HG03432 (cell line): ENCODE measurements around the gene SCYGR4.
A peak's percentile ranks its signal among the peaks of the same experiment; 100 is the strongest.

ENCODE experiments used
- ATAC-seq: cut with Tn5 transposase; IDR thresholded peaks from one replicate; pipeline ENCODE4 v1.9.1; 2021; ENCODE audit warnings: mild to moderate bottlenecking, moderate library complexity; ENCODE audit not compliant: unreplicated experiment

Gene SCYGR4

DNA sequence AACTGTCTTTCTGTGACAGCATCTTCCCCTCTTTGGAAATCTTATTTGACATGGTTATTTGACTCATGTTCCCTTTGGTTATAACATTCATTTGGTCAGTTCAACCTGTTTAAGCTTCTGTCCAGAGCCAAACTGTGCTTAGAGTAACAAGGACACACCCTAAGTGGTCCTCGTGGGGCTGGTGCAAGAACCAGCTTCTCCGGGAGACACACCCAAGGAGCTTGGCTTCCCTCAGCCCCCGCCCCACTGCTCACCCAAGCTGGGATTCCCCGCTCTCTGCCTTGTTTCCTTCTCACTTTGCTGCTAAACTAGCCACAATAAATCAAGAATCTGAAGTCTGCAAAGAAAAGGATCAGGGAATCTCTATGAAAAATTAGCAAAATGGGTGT is 4.0 kb upstream of the SCYGR4 start:
- no peak for ATAC-seq

GRCh38 chr2:227614246-227614645 is 3.1 kb upstream of the SCYGR4 start:
- no peak for ATAC-seq

GRCh38 chr2:227614740-227615139 is 2.6 kb upstream of the SCYGR4 start, which contains the start of gene SCYGR3:
Gene SCYGR3 (minus strand): TSS chr2:227614840. CDS start chr2:227614840, 0 bp downstream.
- ATAC-seq, result no peak

DNA sequence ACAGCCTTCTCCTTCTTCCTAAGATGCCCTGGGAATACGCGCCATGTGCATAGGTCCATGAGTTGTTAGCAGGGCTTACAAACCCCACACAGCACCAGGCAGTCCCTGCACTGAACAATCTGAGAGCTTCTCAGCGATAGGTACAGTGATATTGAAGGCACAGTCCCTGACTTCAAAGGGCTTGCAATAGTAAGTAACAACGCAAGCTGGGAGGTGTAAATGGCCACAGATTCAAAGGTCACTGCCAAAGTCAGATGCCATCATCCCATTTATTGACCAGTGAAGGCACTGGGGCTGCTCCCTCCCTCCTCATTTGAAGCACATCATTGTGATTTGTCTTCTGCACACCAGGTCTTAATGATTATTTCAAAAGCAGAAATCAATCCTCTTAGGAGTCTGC is 2.1 kb upstream of the SCYGR4 start:
- ATAC-seq, result no peak

DNA sequence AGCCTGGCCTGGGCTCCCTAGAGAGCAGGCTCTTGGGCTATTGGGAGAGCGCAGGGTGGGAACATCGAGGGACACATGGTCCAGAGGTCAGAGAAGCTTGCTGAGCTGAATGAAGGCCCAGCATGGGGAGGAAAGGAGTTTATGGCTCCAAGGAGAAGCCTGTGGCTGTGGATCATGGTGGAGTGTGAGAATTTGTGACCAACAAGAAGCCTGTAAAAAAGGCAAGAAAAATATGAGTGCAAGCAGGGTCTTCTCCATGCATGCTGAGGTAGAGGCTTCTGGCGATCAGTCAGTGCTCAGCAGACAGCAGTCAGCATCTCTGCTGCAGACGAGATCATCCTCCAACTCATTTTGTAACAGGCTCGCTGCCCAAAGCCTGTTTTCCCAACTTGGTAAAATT is 1.4 kb upstream of the SCYGR4 start:
- ATAC-seq, result no peak

DNA sequence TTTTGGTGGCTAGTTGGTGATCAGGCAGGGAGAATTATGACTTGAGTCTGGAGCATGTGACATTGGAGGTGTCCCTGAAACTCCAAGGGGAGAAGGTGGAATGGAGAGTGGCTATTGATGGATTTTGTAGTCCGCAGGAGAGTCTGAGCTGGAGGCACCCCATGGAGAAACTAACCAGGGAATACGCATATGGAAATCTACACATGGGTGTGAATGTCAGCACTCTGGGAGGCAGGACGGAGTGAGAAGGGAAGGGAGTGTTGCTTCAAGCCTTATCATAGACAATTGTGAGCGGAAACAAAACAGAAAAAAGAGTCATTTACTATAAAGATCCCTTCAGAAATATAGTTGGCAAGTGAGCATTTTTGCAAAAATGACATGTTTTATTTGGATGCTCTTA is 667 bp upstream of the SCYGR4 start:
- no peak for ATAC-seq

DNA sequence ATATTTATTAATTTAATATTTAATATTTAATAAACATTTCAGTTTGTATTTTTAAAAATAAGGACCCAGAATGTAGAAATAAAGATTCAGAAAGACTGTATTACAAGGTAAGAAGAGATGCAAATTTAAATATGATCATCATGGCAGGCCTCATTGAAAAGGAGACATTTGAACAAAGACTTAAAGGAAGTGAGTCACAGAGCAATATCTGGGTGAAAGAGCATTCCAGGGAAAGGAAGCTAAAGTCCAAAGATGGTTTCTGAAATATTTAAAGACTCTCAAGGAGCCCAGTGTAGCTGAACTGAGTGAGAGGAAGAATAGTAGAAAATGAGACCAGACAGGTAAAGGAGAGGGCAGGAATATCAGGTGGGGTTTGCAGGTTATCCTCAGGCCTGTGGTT is 5.9 kb downstream of the SCYGR4 start:
- ATAC-seq, result no peak

DNA sequence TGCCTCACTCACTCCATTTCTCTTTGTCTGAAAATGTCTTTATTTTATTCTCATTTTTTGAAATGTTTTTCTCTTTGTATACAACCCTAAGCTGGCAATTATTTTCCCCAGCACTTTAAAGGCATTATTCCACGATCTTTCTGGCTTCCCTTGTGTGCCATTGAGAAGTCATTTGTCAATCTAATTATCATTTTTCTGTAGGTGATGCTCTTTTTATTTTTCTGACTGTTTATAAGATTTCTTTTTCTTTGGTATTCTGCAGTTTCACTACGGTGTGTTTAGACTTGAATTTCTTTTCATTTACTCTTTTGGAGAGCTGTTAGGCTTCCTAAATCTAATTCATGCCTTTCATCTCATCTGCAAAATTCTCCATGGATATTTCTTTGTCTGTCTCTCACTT is 8.1 kb downstream of the SCYGR4 start:
- ATAC-seq, result no peak

- ATAC-seq, result no peak
These were observed 9.4 kb downstream of the SCYGR4 start for GRCh38 chr2:227626580-227627151.

- peak; percentile 99 for ATAC-seq
These were observed 10.5 kb downstream of the SCYGR4 start for GRCh38 chr2:227627769-227628168.

DNA sequence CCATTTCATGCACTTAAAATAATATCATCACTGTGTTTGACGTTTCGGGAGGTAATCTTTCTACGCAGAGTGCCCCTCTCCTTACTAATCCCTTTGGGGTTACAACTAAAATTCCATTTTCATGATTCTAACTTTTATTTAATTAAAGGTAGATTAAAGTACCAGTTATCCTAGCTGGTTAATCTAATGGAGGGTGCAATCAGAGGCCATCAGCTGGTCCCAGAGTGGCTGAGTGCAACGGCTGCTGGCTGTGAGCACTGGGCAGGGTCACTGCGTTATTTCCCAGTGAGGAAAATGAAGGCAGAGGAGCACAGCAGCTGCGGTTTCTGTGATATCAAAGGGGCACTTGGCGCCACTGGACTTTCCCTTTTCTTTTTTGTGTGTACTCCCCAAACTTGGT is 12.1 kb downstream of the SCYGR4 start:
- ATAC-seq, result no peak

DNA sequence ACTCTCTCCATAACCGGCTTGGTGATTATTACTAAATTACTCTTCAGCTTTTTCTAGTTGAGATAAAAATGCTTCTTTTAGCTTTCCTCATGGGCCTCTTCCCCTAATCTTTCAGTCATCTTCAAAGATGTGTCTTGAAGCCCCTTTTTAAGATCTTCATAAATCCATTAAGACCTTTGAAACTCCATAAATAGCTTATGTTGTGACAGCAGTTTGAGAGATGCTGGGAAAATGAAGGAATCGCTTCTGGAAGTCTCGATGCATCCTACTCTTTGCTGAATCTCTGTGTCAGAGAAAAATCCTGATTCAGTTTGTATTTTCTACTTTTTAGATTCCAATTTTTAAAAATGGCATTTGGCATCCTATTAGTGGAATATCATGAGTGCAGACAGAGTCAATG is 13.0 kb downstream of the SCYGR4 start:
- ATAC-seq, result no peak

DNA sequence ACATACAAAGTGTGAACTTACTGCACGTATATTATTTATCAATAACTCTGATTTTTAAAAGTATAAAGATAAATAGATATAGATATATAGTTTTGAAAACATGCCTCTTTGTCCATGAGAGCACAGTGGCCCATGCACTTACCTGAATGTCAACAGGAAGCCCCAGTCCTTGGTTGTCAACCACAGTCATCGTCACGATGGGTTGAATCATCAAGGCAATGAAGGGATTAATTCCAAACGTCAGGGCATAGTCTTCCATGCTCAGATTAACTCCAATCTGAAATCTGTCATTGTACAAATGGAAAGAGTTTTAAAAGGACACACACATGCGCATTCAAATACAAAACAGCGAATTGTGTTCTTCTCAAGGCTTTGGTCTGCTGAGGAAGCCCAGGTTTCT is 15.5 kb downstream of the SCYGR4 start:
- no peak for ATAC-seq

DNA sequence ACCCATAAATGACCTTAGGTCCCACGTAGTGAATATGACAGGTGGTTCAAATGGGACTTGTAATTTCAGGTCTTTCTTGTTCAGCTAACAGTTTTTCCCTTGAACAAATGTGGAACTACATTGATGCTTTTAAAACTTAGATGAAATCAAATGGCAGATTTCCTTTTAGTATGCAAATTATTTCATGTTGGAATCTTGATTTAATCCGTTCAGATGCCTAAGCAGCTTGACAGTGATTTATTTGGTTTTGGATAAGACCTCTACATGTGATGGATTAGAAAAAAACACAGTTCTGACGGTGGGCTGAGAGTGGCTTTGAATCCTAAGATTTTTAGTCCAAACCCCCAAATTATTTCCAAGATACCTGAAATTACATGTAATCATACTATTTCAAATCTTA is 16.9 kb downstream of the SCYGR4 start:
- no peak for ATAC-seq

DNA sequence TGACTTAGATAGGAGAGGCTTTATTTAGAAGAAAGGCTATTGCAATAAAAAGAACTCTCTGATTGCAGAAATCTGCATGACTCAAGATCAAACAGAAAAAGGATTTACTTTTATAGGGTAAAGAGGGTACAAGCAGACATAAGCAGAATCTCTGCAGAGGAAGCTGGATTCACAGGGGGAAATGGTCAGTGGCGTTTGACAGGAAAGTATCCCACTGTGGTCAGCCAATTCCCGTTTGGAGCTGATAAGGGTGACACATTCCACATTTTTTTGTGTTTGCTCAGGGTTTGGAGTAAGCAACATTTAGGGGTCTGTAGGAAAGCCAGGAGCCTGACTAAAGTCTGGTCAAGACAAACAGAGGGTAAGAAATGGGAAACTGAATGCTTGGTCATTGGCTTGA is 25.4 kb downstream of the SCYGR4 start:
- no peak for ATAC-seq

GRCh38 chr2:227643990-227644551 is 26.8 kb downstream of the SCYGR4 start:
- no peak for ATAC-seq

DNA sequence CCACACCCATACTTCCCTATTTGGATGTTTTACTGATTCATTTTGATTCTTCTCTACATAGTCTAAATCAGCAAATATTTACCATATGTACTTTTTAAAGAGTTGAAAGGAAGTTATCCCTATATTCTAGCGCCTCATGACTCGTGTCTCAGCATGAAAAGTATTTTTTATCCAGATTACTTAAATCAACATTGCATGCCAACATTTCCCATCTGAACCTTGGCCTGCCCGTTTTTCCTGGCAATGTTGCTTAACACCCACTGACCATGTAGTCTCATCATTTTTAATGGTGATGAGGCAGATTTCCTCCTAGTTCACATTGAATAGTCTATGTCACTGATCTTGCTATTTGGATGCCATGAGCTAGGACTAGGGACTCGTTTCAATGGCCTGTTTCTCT is 36.1 kb downstream of the SCYGR4 start:
- ATAC-seq, result no peak

DNA sequence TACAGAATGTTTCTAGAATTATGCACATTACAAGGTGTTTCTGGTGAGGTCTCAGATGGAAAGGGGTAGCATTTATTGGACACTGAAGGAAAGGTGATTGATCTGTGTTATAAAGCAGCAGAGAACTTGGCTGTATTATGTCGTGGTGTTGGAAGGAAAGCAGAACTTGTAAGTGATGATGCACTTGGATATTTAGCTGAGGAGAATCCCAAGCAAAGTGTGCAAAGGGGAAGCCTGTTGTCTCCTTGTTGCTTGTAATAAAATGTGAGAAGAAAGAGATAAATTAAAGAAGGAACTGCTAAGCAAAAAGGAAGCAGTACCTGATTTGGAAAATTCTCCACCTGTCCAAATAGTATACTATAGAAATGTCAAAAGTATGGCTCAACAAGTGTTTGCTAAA is 37.1 kb downstream of the SCYGR4 start:
- ATAC-seq, result no peak

- peak; percentile 46 for ATAC-seq
These were observed 38.2 kb downstream of the SCYGR4 start for GRCh38 chr2:227655454-227655853.

DNA sequence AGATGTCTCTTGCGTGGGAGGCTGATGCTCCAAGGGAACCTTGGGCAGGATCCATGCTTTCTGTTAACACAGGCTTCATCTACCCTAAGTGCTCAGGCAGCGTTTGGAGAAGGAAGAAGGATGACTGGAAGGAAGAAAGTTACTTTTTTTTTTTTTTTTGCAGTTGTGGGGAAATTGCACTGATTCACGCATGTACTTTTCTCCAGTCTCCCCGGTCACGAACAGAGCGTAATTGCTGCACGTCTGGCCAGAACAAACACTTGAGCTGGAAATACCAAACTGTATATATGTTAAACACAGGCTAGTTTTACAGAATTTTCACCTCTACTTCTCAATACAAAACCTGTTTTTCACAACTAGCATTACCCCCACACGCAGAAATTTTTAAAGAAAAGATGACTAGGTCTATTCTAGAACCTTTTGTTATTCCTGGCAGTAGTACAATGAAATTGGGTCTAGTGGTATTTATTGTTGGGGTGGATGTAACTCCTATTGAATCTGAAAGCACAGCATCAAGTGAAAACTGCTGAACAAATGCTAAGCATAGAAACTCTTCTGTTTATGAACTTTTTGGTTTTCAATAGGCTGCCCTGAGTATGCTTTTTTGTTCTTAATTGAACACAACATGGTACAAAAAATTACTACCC is 40.0 kb downstream of the SCYGR4 start:
- ATAC-seq, result no peak

DNA sequence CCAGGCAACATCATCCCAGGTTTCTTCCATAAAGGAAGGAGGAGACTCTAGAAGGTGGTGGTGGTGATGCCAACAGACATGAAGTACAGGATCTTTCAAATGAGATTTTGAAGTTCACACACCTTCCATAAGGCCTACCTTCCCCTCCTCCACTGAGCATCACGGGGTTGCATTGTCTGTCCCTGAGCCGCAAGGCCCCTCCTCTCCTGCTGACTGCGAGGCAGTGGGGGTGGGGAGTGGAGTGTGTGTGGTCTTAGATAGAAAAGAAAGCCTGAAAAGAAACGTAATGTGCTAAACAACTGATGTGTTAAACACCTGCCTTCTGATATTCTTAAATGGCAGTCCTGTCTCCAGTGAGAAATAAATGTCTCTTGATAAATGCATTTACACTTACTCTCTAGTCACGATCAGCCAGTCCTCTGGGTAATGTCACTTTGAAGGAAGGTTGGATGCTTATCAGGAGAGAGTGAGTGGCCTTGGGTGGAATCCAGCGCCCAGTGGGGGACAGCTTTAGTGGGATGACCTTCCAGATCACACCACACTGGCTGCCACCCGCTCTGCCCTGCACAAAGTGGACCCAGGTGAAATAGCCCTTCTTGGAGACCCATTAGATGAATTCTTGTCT is 43.8 kb downstream of the SCYGR4 start:
- ATAC-seq, result no peak

DNA sequence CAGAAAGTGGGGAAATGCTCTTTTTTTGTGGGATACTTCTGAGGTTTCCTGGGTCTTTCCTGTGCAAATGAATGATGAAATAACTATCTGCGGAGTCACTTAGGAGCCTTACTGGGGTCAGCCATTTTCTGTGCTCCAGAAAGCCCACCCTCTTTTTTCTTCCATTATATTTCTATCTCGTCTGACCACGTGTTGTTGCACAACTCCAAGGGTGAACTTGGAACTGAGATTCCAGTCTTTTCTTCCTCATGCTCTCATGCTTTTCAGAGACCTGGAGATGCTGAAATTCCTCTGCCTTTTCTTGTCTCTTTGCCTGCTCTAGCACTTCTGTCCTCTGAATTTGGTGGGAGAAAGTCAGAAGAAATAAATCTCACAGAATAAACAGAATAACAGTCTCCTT is 44.5 kb downstream of the SCYGR4 start:
- ATAC-seq, result no peak
